HepG2 (cell line): ENCODE measurements around the gene CCNI2. TPM values are rescaled to one million over a fixed set of nuclear protein-coding genes. Genes with fewer than 3 reads are reported as not detected.

Experiments used
- ATAC-seq: fragments of 200-7000 bp; cut with Tn5 transposase; 3 replicates; pipeline ENCODE4 v1.9.1; 2020; ENCODE audit warnings: mild to moderate bottlenecking, moderate library complexity
- BruUV-seq: library from RNA; stranded (reverse); fragments of 400-500 nt; replicated peaks from 2 replicates; lab custom pipeline; 2021; lab: Mats Ljungman, UMichigan
- CTCF ChIA-PET: fragments of 300-600 bp; formaldehyde crosslinking; extraction: SDS; loops from one replicate; lab custom pipeline; 2021; ENCODE audit warnings: low total read pairs, inconsistent platforms, low intra/inter-chr PET ratio; lab: Yijun Ruan, JAX
- POLR2A ChIA-PET: fragments of 350-600 bp; sonication (Branson Sonifier 250); formaldehyde crosslinking; loops from one replicate; lab custom pipeline; 2020; ENCODE audit warnings: antibody characterized with exemption, inconsistent platforms; lab: Yijun Ruan, JAX
- DNase-seq: peaks from one replicate; pipeline ENCODE4 v3.0.0-alpha.2; 2015; ENCODE audit warnings: low spot score
- FAIRE-seq: peaks from 3 replicates; lab custom pipeline; 2011; peaks lifted over from hg19 to GRCh38; lab: Jason Lieb, UNC
- H2AFZ ChIP-seq: one replicate; pipeline ENCODE4 v1.6.1; 2011; ENCODE audit warnings: low read length, inconsistent platforms
- H3K27ac ChIP-seq: fragments of 300-600 bp; 3 replicates; pipeline ENCODE4 v1.8.0; 2011; ENCODE audit warnings: mixed run types, mild to moderate bottlenecking, mixed read lengths, low read length, inconsistent platforms; ENCODE audit not compliant: insufficient read depth; ENCODE audit errors: extremely low read length
- H3K27me3 ChIP-seq, 2 experiments: fragments of 200-600 bp in 1 of 2; 2 replicates in 1 of 2; 3 replicates in 1 of 2; pipeline versions ENCODE4 v1.6.0 to v1.8.0; 2011; ENCODE audit warnings: low read length in 2 of 2, mild to moderate bottlenecking in 2 of 2, moderate library complexity in 2 of 2, inconsistent platforms in 1 of 2; ENCODE audit not compliant: insufficient read depth in 2 of 2, control insufficient read depth in 1 of 2
- H3K36me3 ChIP-seq, 2 experiments: fragments of 200-600 bp in 1 of 2; replicated peaks in 1 of 2; 2 replicates in 1 of 2; 3 replicates in 1 of 2; pipeline versions ENCODE4 v1.5.1 to v1.8.0; 2011; ENCODE audit warnings: low read length in 2 of 2, inconsistent platforms in 1 of 2; ENCODE audit not compliant: insufficient read depth in 2 of 2, control insufficient read depth in 1 of 2
- H3K4me1 ChIP-seq: 2 replicates; pipeline ENCODE4 v1.5.1; 2012; ENCODE audit warnings: low read length, inconsistent platforms; ENCODE audit not compliant: insufficient read depth
- H3K4me2 ChIP-seq: 2 replicates; pipeline ENCODE4 v1.6.0; 2011; ENCODE audit warnings: low read depth, low read length, inconsistent platforms
- H3K4me3 ChIP-seq, 3 experiments: fragments of 200-600 bp in 1 of 3; sonication (generic), shearing (Covaris generic) in 1 of 3; replicated peaks in 1 of 3; 2 replicates each; pipeline ENCODE4 v1.5.1; 2011 to 2016; ENCODE audit warnings: low read length in 3 of 3, inconsistent platforms in 2 of 3, low read depth in 2 of 3, mild to moderate bottlenecking in 2 of 3, control low read depth in 1 of 3, mixed read lengths in 1 of 3; ENCODE audit not compliant: insufficient read depth in 1 of 3
- H3K79me2 ChIP-seq: one replicate; pipeline ENCODE4 v1.6.1; 2011; ENCODE audit warnings: low read length, inconsistent platforms; ENCODE audit not compliant: insufficient read depth
- H3K9ac ChIP-seq: 2 replicates; pipeline ENCODE4 v1.6.0; 2011; ENCODE audit warnings: mild to moderate bottlenecking, low read depth, low read length, inconsistent platforms; ENCODE audit not compliant: insufficient read depth
- H3K9me3 ChIP-seq: 2 replicates; pipeline ENCODE4 v1.5.1; 2012; ENCODE audit warnings: mild to moderate bottlenecking, low read length
- H4K20me1 ChIP-seq: 2 replicates; pipeline ENCODE4 v1.6.0; 2011; ENCODE audit warnings: inconsistent platforms, mild to moderate bottlenecking, low read length, moderate library complexity; ENCODE audit not compliant: insufficient read depth
- ATF1 ChIP-seq: IDR thresholded peaks from 2 replicates; pipeline ENCODE4 v1.6.1; 2016; ENCODE audit warnings: mild to moderate bottlenecking, control low read depth
- KDM4B ChIP-seq: sonication (generic); formaldehyde crosslinking; IDR thresholded peaks from 2 replicates; pipeline ENCODE4 v1.4.0; 2020; ENCODE audit warnings: missing genetic modification reagents
- MEF2D ChIP-seq: sonication (generic); formaldehyde crosslinking; IDR thresholded peaks from 2 replicates; pipeline ENCODE4 v1.5.1; 2020; ENCODE audit warnings: mild to moderate bottlenecking, missing genetic modification reagents
- NFYC ChIP-seq: IDR thresholded peaks from 2 replicates; pipeline ENCODE4 v1.6.1; 2016; ENCODE audit warnings: missing genetic modification reagents, missing compliant biosample characterization
- RBAK ChIP-seq: sonication (generic); formaldehyde crosslinking; IDR thresholded peaks from 2 replicates; pipeline ENCODE4 v1.5.1; 2020; ENCODE audit warnings: mild to moderate bottlenecking, missing genetic modification reagents
- ZNF674 ChIP-seq: sonication (generic); formaldehyde crosslinking; IDR thresholded peaks from 2 replicates; pipeline ENCODE4 v1.5.0; 2020; ENCODE audit warnings: low read depth, mild to moderate bottlenecking, missing genetic modification reagents
- WGBS: methylation state at CpG from one replicate; pipeline ENCODE4 v1.1.6; 2017; ENCODE audit warnings: low lambda C conversion rate; 5-methylcytosine and 5-hydroxymethylcytosine counted together
- in situ Hi-C: cut with HindIII; loops from 2 replicates; pipeline ENCODE4 v1.10.0; 2017; ENCODE audit warnings: low pct_unique_long_range_greater_than_20kb; ENCODE audit not compliant: extremely low pct_ligation_motif_present
- intact Hi-C: fragments of 100-400 bp; cut with micrococcal nuclease; formaldehyde crosslinking; loops from one replicate; pipeline ENCODE4 v1.10.0; 2022; ENCODE audit not compliant: unreplicated experiment
- polyA plus RNA-seq, 8 experiments: library from polyadenylated mRNA; depleted of rRNA in 3 of 8; stranded (reverse) in 7 of 8; unstranded in 1 of 8; fragments of >200 nt; fragmentation: Illumina TruSeq in 4 of 8; extraction: Trizol in 4 of 8; gene quantifications; 2 replicates each; pipeline versions ENCODE4 v1.2.1 to v1.2.3, GENCODE V29; 2011 to 2016; ENCODE audit warnings: low read depth in 4 of 8, missing spikeins in 1 of 8, mixed read lengths in 1 of 8; ENCODE audit not compliant: insufficient read depth in 1 of 8
- total RNA-seq, 5 experiments: library from RNA; depleted of rRNA; stranded (reverse); fragments of >200 nt; fragmentation: Illumina TruSeq; extraction: Trizol; gene quantifications; 2 replicates each; pipeline ENCODE4 v1.2.3, GENCODE V29; 2016; ENCODE audit warnings: low read depth in 1 of 5
- TF ChIP-seq, protein P1 (sequence below): IDR thresholded peaks from 2 replicates; pipeline ENCODE4 v1.6.1; 2016; ENCODE audit warnings: mild to moderate bottlenecking
- TF ChIP-seq, protein P2 (sequence below): sonication (generic); formaldehyde crosslinking; IDR thresholded peaks from 2 replicates; pipeline ENCODE4 v1.4.0; 2020; ENCODE audit warnings: missing genetic modification reagents, borderline replicate concordance
- TF ChIP-seq, protein P3 (sequence below): sonication (generic); formaldehyde crosslinking; IDR thresholded peaks from 2 replicates; pipeline ENCODE4 v1.8.0; 2023; ENCODE audit warnings: mild to moderate bottlenecking, missing genetic modification reagents

Gene CCNI2
- total and polyA plus RNA-seq, 2 of the 13 experiments (the other 11 are each of a cell fraction or from before 2014, with no cell fraction given), result not detected

DNA sequence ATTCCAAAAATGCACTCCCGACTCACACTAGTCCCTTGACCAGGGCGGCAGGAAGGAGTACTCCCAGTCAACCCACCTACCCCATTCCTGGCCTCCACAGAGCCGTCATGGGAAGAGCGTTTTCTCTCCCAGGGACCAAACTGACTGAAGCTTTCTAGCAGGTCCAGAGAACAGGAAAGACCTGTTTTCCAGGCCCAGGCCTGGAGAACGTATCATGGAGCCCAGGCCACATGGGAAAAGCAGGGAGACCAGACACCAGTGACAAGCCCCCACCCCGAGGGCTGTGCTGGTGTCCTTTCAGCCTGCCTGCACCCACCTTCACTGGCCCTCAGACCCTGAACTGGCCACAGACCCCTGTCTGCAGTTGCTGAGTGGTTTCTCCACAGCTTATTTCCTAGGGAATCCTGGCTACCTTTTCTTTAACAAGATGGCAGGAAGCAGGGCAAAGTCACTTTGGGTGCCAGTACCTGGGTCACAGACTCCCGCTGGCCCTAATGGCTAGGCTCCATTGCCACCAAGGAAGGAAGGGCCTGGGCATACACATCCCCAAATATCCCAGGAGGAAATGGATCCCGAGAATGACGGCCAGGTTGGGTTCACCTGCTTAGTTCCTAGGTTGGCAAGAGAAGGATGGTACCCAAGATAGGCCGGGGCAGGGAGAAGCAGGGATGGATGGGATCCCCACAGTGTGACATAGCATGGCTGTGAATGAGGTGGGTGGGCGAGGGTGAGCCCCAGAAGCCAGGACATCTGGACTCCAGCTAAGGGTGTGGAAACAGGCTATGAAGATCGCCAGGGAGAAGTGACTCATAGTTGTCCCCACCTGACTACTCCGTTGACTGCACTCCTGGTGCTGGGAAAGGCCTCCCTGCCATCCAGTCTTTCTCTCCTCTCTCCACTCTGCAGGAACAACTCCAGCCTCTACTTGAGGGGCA, 12.2 kb downstream of the CCNI2 start (continued):
- TF ChIP-seq, protein P1, sequence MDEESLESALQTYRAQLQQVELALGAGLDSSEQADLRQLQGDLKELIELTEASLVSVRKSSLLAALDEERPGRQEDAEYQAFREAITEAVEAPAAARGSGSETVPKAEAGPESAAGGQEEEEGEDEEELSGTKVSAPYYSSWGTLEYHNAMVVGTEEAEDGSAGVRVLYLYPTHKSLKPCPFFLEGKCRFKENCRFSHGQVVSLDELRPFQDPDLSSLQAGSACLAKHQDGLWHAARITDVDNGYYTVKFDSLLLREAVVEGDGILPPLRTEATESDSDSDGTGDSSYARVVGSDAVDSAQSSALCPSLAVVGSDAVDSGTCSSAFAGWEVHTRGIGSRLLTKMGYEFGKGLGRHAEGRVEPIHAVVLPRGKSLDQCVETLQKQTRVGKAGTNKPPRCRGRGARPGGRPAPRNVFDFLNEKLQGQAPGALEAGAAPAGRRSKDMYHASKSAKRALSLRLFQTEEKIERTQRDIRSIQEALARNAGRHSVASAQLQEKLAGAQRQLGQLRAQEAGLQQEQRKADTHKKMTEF (CRISPR knock-in tag), result no peak
- TF ChIP-seq, protein P2, sequence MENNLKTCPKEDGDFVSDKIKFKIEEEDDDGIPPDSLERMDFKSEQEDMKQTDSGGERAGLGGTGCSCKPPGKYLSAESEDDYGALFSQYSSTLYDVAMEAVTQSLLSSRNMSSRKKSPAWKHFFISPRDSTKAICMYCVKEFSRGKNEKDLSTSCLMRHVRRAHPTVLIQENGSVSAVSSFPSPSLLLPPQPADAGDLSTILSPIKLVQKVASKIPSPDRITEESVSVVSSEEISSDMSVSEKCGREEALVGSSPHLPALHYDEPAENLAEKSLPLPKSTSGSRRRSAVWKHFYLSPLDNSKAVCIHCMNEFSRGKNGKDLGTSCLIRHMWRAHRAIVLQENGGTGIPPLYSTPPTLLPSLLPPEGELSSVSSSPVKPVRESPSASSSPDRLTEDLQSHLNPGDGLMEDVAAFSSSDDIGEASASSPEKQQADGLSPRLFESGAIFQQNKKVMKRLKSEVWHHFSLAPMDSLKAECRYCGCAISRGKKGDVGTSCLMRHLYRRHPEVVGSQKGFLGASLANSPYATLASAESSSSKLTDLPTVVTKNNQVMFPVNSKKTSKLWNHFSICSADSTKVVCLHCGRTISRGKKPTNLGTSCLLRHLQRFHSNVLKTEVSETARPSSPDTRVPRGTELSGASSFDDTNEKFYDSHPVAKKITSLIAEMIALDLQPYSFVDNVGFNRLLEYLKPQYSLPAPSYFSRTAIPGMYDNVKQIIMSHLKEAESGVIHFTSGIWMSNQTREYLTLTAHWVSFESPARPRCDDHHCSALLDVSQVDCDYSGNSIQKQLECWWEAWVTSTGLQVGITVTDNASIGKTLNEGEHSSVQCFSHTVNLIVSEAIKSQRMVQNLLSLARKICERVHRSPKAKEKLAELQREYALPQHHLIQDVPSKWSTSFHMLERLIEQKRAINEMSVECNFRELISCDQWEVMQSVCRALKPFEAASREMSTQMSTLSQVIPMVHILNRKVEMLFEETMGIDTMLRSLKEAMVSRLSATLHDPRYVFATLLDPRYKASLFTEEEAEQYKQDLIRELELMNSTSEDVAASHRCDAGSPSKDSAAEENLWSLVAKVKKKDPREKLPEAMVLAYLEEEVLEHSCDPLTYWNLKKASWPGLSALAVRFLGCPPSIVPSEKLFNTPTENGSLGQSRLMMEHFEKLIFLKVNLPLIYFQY (CRISPR knock-in tag), result no peak
- TF ChIP-seq ZNF674 (CRISPR knock-in tag) (no peak), NFYC (no peak), MEF2D (CRISPR knock-in tag) (no peak), ATF1 (CRISPR knock-in tag) (no peak)
- TF ChIP-seq, all 625 proteins: peak for 0

DNA sequence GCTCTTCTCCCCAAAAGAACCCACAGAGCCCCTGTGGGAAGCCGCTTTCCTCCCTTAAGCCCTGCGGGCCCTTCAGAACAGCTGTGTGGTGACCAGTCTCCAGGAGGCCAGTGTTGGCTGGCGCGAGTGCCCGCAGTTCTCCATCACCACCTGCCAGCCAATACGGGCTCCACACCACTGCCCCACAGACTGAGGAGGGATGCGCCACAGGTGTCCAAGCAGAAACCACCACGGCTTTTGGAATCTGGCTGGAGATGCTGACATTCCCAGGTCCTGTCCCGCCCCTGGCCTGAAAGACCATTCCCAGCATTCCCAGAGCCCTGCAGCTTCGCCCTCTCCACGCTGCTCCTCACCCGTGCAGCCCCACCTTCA, 12.8 kb downstream of the CCNI2 start:
- in situ Hi-C loops, result no loop called here
- BruUV-seq, result no TSS peak
- TF ChIP-seq RBAK (CRISPR knock-in tag) (no peak), KDM4B (CRISPR knock-in tag) (no peak)
- TF ChIP-seq, protein P3, sequence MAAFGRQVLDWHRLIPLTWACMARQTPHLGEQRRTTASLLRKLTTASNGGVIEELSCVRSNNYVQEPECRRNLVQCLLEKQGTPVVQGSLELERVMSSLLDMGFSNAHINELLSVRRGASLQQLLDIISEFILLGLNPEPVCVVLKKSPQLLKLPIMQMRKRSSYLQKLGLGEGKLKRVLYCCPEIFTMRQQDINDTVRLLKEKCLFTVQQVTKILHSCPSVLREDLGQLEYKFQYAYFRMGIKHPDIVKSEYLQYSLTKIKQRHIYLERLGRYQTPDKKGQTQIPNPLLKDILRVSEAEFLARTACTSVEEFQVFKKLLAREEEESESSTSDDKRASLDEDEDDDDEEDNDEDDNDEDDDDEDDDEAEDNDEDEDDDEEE (CRISPR knock-in tag), result no peak

More for the DNA sequence above, 12.8 kb downstream of the CCNI2 start:
- intact Hi-C loops, result no loop called here
- Histone ChIP-seq H3K27ac (no peak overlapping the region), H3K4me2 (no peak overlapping the region), H4K20me1 (no peaks in the 10 kb centered on the region), H3K9ac (no peak overlapping the region), H3K4me3 (no peak overlapping the region), H3K9me3 (no peaks in the 10 kb centered on the region), H3K36me3 (peaks cover 20 to 64% of the 10 kb centered on the region in 2 experiments), H2AFZ (no peak overlapping the region), H3K4me1 (no peaks in the 10 kb centered on the region), H3K79me2 (no peaks in the 10 kb centered on the region), H3K27me3 (no peaks in the 10 kb centered on the region)
- ChIA-PET POLR2A (no interaction called here), CTCF (no interaction called here)
- no peak for ATAC-seq
- FAIRE-seq, result no peak
- no peak for DNase-seq
- 98% methylated on average over 11 of the region's 12 CpGs for whole genome bisulfite sequencing
